ENCODE data around the gene GRIK4.

GRIK4 gene

DNA sequence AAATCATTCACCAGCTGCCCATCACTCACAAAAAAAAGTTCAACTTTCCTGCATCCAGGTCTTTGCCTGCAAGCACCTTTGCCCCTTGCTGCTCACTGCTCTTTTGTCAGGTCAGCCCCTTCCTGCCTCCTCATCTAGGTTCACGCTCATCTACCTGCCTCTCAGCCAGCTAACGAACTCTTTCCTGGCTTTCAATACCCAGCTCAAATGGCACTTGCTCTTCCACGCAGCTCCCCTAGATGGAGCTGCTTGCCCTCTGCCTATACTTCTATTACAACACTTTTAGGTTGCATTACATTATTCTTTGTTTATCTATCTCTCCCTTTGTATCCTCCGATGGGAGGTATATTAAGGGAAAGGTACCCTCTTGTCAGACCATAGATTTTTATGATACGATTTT, 433.5 kb downstream of the GRIK4 start:
- Histone ChIP-seq H3K27me3 (ENCODE audit: insufficient read depth, poor library complexity, severe bottlenecking) (peaks cover 3% of the 10 kb centered on the region), H3K4me3 (replicated peaks; ENCODE audit: insufficient read depth, low read length) (no peak overlapping the region), H3K27ac (replicated peaks) (no peak overlapping the region)
- TF ChIP-seq, protein P1, sequence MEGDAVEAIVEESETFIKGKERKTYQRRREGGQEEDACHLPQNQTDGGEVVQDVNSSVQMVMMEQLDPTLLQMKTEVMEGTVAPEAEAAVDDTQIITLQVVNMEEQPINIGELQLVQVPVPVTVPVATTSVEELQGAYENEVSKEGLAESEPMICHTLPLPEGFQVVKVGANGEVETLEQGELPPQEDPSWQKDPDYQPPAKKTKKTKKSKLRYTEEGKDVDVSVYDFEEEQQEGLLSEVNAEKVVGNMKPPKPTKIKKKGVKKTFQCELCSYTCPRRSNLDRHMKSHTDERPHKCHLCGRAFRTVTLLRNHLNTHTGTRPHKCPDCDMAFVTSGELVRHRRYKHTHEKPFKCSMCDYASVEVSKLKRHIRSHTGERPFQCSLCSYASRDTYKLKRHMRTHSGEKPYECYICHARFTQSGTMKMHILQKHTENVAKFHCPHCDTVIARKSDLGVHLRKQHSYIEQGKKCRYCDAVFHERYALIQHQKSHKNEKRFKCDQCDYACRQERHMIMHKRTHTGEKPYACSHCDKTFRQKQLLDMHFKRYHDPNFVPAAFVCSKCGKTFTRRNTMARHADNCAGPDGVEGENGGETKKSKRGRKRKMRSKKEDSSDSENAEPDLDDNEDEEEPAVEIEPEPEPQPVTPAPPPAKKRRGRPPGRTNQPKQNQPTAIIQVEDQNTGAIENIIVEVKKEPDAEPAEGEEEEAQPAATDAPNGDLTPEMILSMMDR (IDR thresholded peaks at IDR 0.05; ENCODE audit: insufficient read depth, low read length), result peak; percentile 37
- TF ChIP-seq GABPA (IDR thresholded peaks at IDR 0.05; ENCODE audit: low read depth), result no peak
- DNase-seq (ENCODE audit: low read depth in 1 of 2, low spot score in 1 of 2), result no peak

DNA sequence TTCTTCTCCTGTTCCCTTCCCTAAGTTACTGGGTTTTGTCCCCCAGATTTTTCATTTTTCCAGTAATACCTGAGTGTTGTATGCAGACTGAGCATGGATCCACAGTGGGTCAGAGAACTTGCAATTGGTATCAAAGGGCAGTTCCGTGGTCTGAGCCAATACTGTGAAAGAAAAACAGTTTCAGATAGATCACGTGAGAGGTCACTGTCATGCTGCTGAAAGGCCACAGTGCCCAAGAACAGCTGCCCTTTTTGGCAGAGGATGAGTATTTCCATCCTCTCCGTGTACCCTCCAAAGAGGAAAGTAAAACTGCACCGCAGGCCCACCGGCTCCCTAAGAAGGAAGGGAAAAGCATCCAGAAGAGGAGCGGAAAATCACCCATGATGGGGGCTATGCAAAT, 439.3 kb downstream of the GRIK4 start:
- TF ChIP-seq, protein P2, sequence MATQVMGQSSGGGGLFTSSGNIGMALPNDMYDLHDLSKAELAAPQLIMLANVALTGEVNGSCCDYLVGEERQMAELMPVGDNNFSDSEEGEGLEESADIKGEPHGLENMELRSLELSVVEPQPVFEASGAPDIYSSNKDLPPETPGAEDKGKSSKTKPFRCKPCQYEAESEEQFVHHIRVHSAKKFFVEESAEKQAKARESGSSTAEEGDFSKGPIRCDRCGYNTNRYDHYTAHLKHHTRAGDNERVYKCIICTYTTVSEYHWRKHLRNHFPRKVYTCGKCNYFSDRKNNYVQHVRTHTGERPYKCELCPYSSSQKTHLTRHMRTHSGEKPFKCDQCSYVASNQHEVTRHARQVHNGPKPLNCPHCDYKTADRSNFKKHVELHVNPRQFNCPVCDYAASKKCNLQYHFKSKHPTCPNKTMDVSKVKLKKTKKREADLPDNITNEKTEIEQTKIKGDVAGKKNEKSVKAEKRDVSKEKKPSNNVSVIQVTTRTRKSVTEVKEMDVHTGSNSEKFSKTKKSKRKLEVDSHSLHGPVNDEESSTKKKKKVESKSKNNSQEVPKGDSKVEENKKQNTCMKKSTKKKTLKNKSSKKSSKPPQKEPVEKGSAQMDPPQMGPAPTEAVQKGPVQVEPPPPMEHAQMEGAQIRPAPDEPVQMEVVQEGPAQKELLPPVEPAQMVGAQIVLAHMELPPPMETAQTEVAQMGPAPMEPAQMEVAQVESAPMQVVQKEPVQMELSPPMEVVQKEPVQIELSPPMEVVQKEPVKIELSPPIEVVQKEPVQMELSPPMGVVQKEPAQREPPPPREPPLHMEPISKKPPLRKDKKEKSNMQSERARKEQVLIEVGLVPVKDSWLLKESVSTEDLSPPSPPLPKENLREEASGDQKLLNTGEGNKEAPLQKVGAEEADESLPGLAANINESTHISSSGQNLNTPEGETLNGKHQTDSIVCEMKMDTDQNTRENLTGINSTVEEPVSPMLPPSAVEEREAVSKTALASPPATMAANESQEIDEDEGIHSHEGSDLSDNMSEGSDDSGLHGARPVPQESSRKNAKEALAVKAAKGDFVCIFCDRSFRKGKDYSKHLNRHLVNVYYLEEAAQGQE (IDR thresholded peaks at IDR 0.05; ENCODE audit: insufficient replicate concordance, low read depth), result no peak
- TF ChIP-seq SPI1 (IDR thresholded peaks at IDR 0.05; ENCODE audit: borderline replicate concordance, low read depth), result no peak
- TF ChIP-seq POLR2AphosphoS5 (IDR thresholded peaks at IDR 0.05; ENCODE audit: low read depth), result no peak
- TF ChIP-seq GABPA (IDR thresholded peaks at IDR 0.05; ENCODE audit: low read depth), result no peak
- TF ChIP-seq, protein P1 (IDR thresholded peaks at IDR 0.05; ENCODE audit: insufficient read depth, low read length), result no peak
- no peak overlapping the region for H3K4me3 ChIP-seq (replicated peaks; ENCODE audit: insufficient read depth, low read length)
- H3K27ac ChIP-seq (replicated peaks), result no peak overlapping the region
- H3K27me3 ChIP-seq (ENCODE audit: insufficient read depth, poor library complexity, severe bottlenecking), result peaks cover 7% of the 10 kb centered on the region
- DNase-seq (ENCODE audit: low read depth in 1 of 2, low spot score in 1 of 2), result no peak

DNA sequence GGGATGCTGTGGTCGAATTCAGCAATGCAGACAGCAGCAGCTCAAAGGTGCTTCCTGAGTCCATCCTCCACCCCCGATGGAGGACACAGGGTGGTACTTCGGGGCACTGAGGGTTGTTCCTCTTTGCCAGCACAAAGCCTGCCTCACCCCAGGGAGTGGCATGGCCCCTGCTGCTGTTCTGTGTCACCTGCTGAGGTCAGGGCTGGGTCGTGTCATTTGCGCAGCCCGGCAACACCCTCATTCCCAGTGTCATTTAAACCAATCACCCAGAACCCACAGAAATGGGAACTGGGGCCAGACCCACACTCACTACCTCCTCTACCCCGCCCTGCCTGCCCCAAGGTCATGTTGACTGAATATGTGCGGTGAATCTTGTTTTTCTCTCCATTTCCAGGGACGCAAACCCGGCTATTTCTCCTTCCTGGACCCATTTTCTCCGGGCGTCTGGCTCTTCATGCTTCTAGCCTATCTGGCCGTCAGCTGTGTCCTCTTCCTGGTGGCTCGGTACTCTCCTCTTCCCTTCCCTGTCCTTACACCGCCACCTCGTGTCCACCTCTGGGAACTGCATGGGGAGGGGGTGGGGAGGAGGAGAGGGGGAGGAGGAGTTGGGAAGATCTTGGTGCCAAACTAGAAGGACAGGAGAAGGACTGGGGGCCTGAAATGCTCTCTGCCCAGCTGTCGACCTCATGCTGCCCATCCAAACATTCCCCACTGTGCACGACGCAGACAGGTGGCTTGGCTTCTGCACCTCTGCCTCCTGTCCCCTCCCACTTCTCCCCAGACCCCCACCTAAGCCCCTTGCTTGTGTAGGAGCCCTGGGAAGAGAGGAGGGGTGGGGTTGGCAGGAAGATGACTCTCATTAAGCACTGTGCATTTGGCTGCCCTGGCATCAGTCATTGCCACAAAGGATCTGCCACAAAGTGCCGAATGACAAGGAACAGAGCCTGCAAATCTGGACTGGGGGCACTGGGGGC, 441.2 kb downstream of the GRIK4 start:
- Histone ChIP-seq H3K27ac (replicated peaks) (no peak overlapping the region), H3K4me3 (replicated peaks; ENCODE audit: insufficient read depth, low read length) (peak overlapping the region; percentile 15; the same call in 1 of the 2 replicates), H3K27me3 (ENCODE audit: insufficient read depth, poor library complexity, severe bottlenecking) (peaks cover 7% of the 10 kb centered on the region)
- TF ChIP-seq POLR2AphosphoS5 (IDR thresholded peaks at IDR 0.05; ENCODE audit: low read depth) (no peak), SPI1 (IDR thresholded peaks at IDR 0.05; ENCODE audit: borderline replicate concordance, low read depth) (0 out of 2 replicates have a peak, but pooled peaks have one; percentile 13)
- TF ChIP-seq, protein P1 (IDR thresholded peaks at IDR 0.05; ENCODE audit: insufficient read depth, low read length), result peak; percentile 67
- DNase-seq (ENCODE audit: low read depth in 1 of 2, low spot score in 1 of 2), result peak; percentile 44 to 69

DNA sequence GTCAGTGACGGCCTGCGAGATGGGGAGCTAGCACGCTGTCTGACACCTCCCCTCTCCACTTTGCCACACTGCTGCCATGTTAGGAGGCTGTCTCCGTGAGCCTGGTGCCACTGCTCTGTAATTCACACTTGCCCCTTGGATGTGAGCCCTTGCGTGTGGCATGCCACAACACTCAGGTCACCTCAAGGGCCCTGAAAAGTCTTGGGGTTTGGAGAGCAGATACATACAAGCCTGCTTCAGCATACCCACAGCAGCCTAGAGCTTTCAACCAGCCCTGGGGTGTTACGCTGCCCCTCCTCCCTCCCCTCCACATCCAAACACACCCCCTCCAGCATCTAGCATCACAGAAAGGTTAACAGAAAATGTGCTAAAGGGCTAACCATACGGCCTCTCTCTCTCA, 442.8 kb downstream of the GRIK4 start:
- Histone ChIP-seq H3K4me3 (replicated peaks; ENCODE audit: insufficient read depth, low read length) (no peak overlapping the region), H3K27ac (replicated peaks) (no peak overlapping the region), H3K27me3 (ENCODE audit: insufficient read depth, poor library complexity, severe bottlenecking) (peaks cover 9% of the 10 kb centered on the region)
- TF ChIP-seq SPI1 (IDR thresholded peaks at IDR 0.05; ENCODE audit: borderline replicate concordance, low read depth) (no peak), POLR2AphosphoS5 (IDR thresholded peaks at IDR 0.05; ENCODE audit: low read depth) (no peak), GABPA (IDR thresholded peaks at IDR 0.05; ENCODE audit: low read depth) (no peak)
- TF ChIP-seq, protein P1 (IDR thresholded peaks at IDR 0.05; ENCODE audit: insufficient read depth, low read length), result no peak
- TF ChIP-seq, protein P2 (IDR thresholded peaks at IDR 0.05; ENCODE audit: insufficient replicate concordance, low read depth), result no peak
- no peak for DNase-seq (ENCODE audit: low read depth in 1 of 2, low spot score in 1 of 2)
